ENCODE measurements around the gene HSPB1.
"Not testable (repeated sequence)": the region's sequence is repeated elsewhere in the genome, so short reads cannot be mapped to it uniquely, and the experiment has no call there.

Gene HSPB1

DNA sequence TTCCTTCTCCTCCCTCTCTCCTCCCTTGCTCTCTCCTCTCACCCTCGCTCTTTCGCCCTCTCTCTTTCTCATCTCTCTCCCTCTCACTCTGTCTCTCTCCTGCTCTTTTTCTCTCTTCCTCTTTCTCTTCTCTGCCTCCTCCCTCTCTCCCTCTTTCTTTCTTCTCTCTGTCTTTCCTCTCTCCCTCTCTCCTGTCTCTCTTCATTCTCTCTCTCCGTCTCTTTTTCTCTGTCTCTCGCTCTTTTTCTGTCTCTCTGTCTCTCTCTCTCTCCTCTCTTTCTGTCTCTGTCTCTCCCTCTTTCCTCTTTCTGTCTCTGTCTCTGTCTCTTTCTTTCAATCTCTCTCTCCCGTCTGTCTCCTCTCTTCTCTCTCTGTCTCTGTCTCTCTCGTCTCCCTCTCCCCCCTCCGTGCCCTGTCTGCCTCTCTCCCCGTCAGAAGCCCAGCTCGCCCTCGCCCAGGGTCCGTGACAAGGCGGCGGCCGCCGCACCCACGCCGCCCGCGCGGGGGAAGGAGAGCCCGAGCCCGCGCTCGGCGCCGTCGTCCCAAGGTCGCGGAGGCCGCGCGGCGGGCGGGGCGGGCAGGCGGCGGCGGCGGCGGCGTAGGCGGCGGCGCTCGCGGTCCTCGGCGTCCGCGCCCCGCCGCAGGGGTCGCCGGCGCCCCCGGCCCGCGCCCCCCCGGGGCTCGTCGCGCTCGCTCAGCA, 21.3 kb upstream of the HSPB1 start:
- in situ Hi-C loops (cut with HindIII; ENCODE audit: low sequenced_read_pairs), result loop anchor here (10.0 kb wide), 1 partner anchor 236 kb away; the partner anchor contains the start of genes MDH2 and STYXL1

DNA sequence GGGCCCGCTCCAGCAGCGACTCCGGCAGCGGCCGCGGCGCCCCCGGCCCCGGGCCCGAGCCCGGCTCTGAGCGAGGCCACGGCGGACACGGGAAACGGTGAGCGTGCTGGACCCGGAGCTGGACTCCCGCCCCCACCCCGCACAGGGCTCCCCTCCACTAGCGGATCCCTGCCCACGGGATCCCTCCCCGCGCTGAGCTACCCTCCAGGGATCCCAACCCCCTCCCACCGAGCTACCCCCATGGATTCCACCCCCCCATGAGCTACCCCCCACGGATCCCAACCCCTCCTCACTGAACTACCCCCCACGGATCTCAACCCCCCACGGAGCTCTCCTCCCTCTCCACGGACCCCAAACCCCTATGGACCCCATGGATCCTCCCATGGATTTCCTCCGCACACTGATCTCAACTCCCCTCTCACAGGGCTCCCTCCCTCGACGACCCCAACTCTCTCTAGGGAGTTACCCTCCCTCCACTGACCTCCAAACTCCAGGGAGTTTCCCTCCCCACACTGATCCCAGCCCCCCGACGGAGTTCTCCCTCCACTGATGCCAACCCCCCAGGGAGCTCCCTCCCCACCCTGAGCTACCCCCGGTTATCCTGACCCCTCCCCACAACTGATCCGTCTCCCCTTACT, 20.6 kb upstream of the HSPB1 start:
- in situ Hi-C loops (cut with HindIII; ENCODE audit: low sequenced_read_pairs), result loop anchor here (10.0 kb wide), 1 partner anchor 237 kb away; the partner anchor contains the start of genes MDH2 and STYXL1

DNA sequence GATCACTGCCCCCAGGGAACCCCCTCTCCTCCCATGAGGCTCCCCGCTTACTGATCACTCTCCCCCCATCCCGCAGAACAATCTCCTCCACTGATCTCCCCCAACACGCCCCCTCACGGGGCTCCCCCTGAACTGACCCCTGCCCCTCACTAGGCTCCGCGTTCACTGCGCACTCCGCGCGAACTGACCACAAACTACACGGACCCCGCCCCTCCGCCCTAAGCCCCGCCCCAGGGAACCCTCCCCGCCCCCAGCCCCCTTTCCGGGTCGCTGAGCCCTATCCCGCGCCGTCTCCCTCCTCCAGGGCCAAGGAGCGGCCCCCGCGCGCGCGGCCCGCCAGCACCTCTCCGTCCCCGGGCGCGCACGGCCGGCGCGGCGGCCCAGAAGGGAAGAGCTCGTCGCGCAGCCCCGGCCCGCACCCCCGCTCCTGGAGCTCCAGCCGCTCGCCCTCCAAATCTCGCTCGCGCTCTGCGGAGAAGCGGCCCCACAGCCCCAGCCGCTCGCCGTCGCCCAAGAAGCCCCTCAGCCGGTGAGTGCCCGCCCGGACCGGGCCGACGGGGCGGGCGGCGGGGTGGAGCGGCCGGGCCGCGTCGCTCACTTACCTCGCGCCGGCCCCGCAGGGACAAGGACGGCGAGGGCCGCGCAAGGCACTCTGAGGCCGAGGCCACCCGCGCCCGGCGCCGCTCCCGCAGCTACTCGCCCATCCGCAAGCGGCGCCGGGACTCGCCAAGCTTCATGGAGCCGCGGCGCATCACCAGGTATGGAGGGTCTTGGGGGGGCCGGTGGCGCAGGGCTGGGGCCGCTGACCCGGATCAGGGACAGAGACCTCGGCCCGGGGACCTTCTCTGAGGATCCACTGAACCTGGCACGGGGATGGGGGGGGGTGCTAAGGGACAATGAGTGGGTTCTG, 19.9 kb upstream of the HSPB1 start:
- in situ Hi-C loops (cut with HindIII; ENCODE audit: low sequenced_read_pairs), result loop anchor here (10.0 kb wide), 1 partner anchor 238 kb away; the partner anchor contains the start of genes MDH2 and STYXL1

DNA sequence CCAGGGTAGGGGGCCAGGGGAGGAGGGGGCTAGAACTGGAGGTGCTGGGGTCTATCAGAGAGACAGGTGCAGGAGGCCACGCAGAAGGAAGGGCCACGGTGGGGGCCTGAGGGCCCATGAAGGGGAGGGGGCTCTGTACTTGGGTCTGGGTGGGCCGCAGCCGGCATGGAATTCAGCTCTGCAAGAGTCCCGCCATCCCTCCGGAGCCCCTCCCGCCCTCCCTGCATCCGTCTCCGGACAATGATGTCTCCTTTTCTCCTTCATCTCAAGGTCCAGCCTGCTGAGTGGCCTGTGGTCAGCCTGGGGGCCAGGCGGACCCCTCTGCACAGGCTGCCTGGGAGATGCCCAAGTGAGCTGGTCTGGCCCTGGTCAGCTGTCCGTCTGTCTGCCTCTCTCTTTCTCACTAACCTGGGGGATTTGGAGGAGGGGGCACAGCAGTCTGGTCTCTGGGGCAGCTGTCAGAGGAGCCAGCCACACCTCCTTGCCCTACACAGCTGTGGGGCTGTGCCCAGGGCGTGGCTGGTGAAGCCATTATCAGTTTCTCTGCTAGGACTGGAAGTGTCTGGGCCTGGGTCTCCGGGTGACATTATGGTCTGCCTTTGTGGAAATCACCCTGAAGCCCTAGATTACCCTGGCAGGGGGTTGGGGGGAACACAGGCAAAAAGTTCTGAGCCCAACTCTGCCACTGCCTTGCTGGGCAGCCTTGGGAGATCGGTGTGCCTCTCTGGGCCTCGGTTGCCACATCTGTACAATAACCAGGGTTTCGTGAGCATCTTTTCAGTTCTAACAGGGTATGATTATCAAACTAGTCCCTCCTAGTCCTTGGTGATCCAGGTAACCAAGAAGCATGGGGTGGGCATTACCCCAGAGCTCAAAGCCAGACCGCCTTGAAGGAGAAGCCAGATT, 19.0 kb upstream of the HSPB1 start:
- in situ Hi-C loops (cut with HindIII; ENCODE audit: low sequenced_read_pairs), result loop anchor here (10.0 kb wide), 1 partner anchor 239 kb away; the partner anchor contains the start of genes MDH2 and STYXL1

DNA sequence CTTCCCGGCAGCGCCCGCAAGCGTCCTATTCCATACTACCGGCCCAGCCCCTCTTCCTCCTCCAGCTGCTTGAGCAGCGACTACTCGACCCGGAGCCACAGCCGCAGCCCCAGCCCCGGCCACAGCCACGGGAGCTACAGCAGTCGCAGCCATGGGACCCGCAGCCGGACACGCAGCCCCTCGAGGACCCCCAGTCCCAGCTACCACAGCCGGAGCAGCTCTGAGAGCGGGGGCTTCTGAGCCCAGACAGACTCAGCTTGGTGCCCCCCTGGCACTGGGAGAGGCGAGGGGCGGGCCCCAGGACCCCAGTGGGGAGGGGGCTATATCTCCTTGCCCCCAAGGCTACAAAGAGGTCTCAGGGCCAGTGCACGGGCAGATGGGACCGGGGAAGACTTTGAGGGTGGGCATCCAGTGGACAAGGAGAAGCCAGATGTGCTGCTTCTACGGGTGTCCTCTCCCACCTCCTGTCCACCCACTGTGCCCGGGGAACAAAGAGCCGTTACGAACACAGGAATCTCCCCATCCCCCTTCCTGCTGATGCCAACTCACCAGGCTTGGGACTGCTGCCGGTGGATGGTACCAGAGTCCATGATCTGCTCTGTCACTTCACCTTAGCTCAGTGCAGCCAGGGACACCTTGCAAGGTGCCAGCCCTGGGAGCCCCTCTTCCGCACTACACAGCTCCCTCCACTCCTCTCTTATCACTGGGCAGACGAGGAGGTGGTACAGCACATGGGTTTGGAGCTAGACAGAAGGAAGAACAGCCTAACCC, 16.7 kb upstream of the HSPB1 start:
- in situ Hi-C loops (cut with HindIII; ENCODE audit: low sequenced_read_pairs), result loop anchor here (10.0 kb wide), 1 partner anchor 241 kb away; the partner anchor contains the start of genes MDH2 and STYXL1

DNA sequence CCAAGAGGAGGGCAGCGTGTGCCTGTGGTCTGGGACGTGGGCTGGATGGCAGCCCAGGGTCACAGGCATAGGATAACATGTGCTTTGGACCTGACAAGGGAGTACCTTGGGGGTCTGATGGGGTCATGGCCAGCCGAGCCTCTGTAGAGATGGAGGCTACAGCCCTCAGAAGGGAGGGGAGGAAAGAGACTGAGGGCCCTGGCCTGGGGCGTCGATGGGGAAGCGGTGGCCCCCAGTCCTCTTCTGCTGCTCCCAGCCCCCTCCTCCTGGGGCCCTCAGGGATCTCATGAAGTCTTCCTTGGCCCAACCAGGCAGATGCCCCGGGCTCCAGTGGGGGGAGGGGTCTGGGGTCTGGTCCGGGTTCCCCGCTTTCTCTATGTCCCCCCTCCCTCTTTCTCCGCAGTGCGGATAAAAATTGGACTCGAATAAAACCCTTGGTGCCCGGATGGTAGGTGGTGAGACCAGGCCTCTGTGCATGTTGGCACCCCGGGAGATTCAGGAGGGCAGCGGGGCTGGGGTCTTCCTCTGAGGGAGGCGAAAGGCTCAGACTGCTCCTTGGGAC, 15.6 kb upstream of the HSPB1 start:
- in situ Hi-C loops (cut with HindIII; ENCODE audit: low sequenced_read_pairs), result loop anchor here (10.0 kb wide), 1 partner anchor 242 kb away; the partner anchor contains the start of genes MDH2 and STYXL1

DNA sequence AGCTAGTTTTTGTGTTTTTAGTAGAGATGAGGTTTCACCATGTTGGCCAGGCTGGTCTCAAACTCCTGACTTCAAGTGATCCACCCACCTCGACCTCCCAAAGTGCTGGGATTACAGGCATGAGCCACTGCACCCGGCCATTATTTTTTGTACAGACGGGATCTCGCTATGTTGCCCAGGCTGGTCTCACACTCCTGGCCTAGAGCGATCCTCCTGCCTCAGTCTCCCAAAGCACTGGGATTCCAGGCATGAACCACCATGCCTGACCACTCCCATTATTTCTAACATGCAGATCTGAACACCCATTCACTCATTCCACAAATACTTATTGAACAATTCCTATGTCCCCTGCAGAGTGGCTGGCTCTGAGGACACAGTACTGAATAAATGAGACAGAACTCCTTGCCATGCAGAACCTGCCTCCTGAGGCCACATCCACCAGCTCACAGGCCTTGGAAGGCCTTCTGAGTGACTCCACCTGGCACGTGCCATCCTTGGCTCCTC, 11.6 kb upstream of the HSPB1 start:
- in situ Hi-C loops (cut with HindIII; ENCODE audit: low sequenced_read_pairs), result not testable (repeated sequence)

DNA sequence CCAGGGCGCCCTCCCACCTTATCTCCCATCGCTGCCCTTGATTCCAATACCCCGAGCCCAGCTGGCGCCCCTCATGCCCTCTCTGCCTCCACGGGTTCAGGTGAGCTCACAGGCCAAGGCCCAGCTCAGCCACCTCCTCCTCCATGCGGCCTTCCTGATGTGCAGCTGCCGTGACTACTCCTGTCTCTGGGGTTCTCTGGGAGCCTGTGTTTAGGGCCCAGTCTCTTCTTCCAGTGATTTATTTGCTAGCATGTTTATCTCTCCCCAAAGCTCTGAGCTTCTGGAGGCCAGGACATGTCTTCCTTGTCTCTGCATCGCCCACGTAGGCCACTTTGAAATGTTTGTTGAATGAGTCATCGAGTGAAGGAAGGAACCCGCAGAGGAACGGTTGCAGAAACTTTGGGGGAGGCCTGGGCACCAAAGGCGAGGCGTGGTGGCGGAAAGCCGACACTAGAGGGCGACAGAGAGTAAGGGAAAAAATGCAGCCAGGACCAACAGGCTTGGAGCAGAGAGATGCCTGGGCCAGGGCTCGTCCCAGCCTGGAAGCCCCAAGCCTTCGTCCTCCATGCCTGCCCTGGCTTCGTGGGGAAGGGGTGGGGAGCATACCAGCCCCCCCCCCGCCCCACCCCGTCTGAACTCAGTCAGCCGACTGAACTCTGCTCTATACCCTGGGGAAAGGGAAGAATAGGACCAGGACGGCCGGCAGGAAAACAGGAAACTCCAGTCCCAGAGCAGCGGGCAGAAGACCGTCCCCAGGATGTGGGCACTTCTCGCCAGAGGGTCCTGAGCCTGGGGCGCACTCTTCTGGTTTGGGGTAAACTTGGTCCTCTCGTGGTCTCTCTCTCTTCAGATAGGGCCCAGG, 10.9 kb upstream of the HSPB1 start:
- in situ Hi-C loops (cut with HindIII; ENCODE audit: low sequenced_read_pairs), result no loop called here

DNA sequence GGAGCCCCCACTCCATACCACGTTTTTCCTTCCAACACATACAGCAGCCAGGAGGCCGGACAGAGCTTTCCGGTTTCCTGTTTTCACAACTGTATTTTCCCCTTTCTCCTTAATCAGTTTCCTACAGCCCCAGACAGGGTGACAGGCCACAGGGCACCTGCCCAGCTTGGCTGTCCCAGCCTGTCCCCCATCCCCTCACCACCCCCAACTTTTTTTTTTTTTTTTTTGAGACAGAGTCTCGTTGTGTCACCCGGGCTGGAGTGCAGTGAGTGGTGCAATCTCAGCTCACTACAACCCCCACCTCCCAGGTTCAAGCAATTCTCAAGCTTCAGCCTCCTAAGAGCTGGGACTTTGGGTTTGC, 10.3 kb upstream of the HSPB1 start:
- in situ Hi-C loops (cut with HindIII; ENCODE audit: low sequenced_read_pairs), result no loop called here

DNA sequence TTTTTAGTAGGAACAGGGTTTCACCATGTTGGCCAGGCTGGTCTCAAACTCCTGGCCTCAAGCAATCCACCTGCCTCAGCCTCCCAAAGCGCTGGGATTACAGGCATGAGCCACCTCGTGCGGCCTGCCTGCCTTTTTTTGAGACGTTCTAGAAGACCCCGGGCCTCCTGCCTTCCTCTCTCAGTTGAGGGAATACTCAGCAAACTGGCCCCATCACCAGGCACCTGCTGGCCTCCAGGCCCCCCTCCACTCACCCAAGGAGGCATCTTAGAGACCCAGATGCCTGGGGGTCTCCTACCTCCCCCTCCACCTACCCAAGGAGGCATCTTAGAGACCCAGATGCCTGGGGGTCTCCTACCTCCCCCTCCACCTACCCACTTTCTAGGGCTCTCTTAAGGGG, 9.6 kb upstream of the HSPB1 start:
- in situ Hi-C loops (cut with HindIII; ENCODE audit: low sequenced_read_pairs), result not testable (repeated sequence)

DNA sequence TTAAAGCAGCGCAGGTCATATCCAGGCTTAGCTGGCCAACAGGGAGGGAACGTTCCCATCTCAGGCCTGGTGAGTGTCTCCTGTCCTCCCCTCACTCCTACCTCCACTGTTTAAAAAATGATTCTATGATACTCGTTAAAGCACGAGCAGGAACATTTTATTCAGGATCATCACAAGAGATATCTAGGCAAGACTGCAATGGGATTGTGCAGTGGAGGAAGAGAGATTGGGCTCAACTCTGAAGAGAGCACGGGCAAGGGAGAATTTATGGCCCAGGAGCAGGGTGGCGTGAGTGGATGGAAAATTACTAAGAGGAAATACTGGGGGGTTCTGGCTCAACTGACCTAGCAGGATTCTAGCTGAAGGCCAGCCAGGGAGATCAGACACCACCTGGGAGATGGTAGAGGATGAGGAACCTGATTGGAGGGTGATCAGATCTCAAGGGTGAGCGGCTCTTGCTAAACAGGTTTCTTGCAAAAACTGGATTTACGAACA, 9.0 kb upstream of the HSPB1 start:
- in situ Hi-C loops (cut with HindIII; ENCODE audit: low sequenced_read_pairs), result no loop called here

DNA sequence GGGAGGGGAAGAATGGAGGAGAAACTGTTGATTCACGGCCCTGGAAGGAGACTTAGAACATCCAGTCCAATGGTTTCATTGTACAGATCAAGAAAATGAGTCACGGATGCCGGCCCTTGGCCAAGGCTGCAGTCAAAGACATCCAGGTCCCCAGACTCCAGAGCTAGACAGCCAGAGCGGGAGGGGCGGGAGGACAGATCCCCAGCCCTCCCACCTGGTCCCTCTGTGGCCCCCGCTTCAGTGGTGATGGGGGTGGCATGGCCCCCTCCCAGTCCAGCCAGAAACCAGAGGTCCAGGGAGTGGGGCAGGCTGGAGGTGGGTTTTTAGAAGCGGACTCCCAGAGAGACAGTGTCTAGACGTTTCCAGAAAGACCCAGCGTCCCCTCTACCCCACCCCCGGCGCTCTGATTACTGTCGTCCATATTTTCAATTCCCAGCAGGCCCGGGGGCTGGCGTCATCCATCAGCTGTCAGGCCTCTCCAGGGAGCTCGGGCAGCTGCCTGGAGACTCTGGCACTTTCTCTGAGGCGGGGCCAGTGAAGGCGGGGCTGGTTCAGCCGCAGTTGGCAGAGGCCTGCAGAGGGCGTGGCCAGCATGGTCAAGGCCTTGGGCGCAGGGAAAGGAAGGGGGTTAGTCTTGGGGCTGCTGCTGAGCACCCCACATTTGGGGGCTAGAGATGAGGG, 8.0 kb upstream of the HSPB1 start:
- in situ Hi-C loops (cut with HindIII; ENCODE audit: low sequenced_read_pairs), result no loop called here

DNA sequence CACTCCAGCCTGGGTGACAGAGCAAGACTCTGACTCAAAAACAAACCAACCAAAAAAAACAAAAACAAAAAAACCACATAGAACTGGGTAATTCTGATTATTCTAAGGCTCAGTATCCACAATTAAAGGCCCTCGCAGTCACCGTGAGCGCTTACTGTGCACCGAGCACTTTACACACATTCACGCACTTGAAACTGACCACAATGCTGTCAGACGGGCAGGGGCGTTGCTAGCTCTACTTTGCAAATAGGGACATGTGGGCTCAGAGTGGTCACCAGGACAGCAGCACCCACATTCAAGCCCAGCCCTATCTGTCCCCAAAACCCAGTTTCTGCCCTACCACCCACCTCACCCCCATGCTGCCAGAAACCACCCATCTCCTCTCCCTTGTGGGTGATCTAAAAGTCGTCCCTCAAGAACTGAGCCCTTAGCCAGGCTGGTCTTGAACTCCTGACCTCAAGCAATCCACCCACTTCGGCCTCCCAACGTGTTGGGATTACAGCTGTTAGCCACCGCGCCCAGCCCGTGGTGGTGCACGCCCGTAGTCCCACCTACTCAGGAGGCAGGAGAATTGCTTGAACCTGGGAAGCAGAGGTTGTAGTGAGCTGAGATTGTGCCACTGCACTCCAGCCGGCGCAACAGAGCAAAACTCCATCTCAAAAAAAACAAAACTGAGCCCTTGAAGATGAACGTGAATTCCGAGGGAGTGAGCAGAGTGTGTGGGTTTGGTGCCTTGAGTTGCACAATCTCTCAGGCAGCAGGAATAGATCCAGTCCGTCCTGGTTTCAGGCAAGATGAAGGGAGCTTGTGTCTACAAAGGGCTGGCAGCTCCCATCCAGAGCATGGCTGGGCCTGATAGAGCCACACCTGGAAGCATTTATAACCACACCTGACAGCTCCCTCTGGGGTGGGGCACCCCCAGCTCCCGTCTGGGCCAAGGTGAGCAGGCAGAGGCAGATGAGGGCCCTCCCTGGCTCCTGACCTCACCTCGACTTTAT, 5.4 kb upstream of the HSPB1 start:
- in situ Hi-C loops (cut with HindIII; ENCODE audit: low sequenced_read_pairs), result no loop called here

DNA sequence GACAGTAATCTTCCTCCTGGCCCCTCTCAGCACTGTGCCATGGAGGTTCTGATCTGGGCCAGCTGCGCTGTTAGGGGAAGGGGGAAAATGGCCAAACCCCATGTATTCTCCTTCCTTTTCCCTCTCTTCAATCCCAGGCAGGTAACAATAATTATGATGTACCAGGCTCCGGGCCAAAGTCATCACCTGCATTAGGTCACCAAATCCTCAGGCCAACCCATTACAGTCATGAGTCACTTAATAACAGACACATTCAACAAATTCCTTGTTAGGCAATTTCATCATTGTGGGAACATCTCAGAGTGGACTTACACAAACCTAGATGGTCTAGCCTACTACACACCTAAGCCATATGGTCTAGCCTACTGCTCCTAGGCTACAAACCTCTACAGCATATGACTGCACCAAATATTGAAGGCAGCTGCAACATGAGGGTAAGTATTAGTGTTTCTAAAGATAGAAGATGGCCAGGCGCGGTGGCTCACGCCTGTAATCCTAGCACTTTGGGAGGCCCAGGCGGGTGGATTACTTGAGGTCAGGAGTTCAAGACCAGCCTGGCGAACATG, 2.2 kb upstream of the HSPB1 start:
- in situ Hi-C loops (cut with HindIII; ENCODE audit: low sequenced_read_pairs), result loop anchor here (10.0 kb wide), 1 partner anchor 125 kb away; the partner anchor contains the start of gene ZP3

DNA sequence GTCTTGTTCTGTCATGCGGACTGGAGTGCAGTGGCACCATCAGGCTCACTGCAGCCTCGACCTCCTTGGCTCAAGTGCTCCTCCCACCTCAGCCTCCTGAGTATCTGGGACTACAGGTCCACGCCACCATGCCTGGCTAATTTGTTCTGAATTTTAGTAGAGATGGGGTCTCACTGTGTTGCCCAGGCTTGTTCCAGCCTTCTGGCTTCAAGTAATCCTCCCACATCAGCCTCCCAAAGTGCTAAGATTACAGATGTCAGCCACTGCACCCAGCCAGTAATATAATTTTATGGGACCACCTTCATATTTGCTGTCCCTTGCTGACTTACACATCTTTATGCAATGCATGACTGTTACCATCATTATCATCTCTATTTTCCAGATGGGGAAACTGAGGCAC, 1.5 kb upstream of the HSPB1 start:
- in situ Hi-C loops (cut with HindIII; ENCODE audit: low sequenced_read_pairs), result loop anchor here (10.0 kb wide), 1 partner anchor 124 kb away; the partner anchor contains the start of gene ZP3
